Embryonic facial prominence (tissue), 1 donor: Measurements from ENCODE around the gene RFX1.
A peak's percentile ranks its signal among the peaks of the same experiment; 100 is the strongest.
"Not testable (repeated sequence)": the region's sequence is repeated elsewhere in the genome, so short reads cannot be mapped to it uniquely, and the experiment has no call there.

ENCODE experiments used
- DNase-seq: peaks from one replicate; pipeline ENCODE4 v3.0.0-alpha.2; 2016; ENCODE audit errors: extremely low spot score

Gene RFX1

DNA sequence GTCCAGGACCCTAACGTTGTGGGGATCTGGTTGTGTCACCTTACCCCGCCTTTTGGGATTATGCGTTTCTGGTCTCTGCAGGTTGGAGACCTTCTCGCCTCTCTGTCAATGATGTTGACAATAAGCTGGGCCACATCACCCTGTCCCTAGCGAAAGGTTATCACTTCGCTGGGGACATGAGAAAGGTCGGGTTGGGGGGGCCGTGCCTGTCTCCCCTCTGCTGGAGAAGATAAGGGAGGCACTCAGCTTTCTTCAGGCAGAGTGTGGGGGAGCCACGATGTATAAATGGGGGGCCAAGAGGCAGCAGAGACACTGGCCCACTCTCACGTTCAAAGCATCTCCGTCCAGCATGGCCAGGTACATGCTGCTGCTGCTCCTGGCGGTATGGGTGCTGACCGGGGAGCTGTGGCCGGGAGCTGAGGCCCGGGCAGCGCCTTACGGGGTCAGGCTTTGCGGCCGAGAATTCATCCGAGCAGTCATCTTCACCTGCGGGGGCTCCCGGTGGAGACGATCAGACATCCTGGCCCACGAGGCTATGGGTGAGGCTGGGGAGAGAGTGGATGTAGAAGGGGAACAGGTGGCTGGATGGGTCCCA lies 21.8 kb upstream of the RFX1 start, which contains the start of gene RLN3:
Gene RLN3 (plus strand): TSS at position 293 of the 595 bp plus-strand sequence. CDS start 57 bp downstream, at position 350.
- DNase-seq: no peak

- DNase-seq: not testable (repeated sequence)
Observed at GRCh38 chr19:14026652-14027192, 20.6 kb upstream of the RFX1 start.

DNA sequence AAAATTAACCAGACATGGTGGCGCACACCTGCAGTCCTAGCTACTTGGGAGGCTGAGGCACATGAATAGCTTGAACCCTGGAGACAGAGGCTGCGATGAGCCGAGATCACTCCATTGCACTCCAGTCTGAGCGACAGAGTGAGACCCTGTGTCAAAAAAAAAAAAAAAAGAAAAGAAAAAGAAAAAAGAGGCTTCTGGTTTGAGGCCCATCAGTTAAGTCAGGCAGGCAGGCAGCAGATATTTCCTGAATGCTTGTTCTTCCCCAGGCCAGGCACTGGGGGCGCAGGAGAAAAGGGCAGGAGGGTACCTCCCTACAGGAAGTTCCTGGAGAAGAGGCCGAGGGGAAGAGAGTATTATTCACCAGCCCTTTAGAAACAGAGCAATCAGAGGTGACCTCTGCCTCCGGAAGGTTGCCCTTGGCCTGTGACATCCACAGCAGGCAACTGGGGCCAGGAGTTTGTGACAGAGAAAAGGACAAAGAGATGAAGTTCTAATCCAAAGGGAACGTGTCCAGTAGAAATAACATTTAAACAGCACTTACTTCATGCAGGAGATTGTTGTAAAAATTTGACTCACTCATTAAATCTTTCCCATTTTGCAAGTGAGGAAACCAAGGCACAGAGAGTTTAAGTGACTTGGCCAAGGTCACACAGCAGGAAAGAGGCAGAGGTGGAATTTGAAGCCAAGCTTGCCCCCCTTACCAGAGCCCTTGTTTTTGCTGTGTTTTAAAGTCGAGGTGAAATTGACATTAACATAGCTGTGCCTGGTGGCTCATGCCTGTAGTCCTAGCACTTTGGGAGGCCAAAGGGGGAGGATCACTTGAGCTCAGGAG lies 17.5 kb upstream of the RFX1 start:
- DNase-seq: no peak

- no peak for DNase-seq
Observed at GRCh38 chr19:14022469-14022868, 16.3 kb upstream of the RFX1 start.

DNA sequence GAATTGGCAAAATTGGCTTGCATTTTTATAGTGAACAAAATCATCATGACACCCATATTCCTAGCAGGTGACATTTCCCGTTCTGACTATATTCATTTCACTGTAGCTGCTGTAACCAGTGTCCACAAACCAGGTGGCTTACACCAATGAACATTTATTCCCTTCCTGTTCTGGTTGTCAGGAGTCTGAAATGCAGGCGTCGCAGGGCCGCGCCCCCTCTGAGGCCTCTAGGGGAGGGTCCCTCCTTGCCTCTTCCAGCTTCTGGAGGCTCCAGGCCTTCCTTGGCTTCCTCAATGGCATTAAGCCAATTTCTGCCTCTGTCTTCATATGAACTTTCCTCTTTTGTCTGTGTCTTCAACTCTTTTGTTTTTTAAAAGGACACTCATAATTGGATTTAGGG lies 15.4 kb upstream of the RFX1 start:
- no peak for DNase-seq

GRCh38 chr19:14019739-14020138 lies 13.6 kb upstream of the RFX1 start:
- DNase-seq: not testable (repeated sequence)

- DNase-seq: no peak
Observed at GRCh38 chr19:14019100-14019499, 13.0 kb upstream of the RFX1 start.

DNA sequence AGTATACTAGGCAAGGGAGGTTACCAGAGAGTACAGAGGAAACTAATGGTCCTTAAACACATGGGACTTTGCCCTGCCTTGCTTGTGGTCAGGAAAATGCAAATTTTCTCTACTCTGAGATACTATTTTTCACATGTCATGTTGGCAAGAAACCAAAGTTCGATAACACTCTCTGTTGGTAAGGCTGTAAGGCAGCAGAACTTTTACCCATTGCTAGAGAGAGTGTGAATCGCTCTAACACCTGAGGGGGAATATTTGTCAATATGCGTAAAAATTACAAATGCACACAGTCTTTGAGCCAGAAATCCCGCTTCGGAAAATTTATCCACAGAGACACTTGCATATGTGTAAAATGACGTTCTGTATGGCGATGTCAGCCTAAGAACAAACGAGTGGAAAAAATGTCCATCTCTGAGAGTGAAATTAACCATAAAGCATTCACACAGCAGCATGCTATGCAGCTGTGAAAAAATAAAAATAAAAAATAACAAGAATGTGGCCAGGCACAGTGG lies 9.5 kb upstream of the RFX1 start:
- no peak for DNase-seq

DNA sequence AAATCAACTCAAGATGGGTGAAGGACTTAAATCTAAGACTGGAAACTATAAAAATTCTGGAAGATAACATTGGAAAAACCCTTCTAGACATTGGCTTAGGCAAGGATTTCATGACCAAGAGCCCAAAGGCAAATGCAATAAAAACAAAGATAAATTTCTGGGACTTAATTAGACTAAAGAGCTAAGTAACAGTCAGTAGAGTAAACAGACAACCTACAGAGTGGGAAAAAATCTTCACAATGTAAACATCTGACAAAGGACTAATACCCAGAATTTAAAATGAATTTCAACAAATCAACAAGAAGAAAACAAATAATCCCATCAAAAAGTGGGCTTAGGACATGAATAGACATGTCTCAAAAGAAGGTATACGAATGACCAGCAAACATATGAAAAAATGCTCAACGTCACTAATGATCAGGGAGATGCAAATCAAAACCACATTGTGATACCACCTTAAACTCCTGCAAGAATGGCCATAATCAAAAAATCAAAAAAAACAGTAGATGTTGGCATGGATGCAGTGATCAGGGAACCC lies 6.3 kb upstream of the RFX1 start:
- no peak for DNase-seq

DNA sequence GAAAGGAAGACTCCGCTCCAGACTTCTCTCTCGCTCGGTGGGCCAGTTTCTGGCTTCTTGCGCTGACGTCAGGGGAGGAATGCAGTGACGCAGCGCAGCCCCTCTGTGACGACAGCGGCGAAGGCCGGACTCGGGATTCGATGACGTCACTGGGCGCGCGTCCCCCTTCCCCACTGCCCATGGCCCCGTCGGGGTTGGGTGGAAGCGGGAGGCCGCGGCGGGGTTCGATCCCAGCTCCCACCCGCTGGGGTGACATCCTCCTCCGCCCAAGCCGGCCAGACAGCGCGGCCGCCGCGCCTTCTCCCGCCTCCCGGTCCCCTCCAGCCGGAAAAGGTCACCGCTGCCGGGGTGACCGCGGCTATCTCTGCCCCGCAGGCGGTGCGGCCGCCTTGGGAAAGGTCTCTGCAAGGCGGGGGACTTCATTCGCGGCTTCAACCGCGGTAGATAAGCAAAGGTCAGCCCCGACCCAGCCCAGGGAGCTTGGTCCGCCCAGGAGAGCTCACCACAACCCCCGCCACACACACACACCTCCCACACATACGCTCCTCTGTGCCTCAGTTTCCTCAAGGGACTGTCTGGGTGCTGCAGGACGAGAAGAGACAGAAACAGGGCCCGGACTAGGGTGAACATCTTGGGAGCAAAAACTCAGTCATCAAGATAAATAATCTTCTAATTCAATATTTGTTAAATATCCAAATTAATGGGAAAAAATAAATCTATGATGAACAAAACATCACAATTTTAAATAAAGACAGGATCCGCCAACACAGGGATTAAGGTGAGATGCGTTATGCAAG lies 844 bp upstream of the RFX1 start:
- no peak for DNase-seq

GRCh38 chr19:14005349-14006084 lies 603 bp downstream of the RFX1 start:
- DNase-seq: peak; percentile 87

GRCh38 chr19:14004619-14005348 lies 1.3 kb downstream of the RFX1 start:
- DNase-seq: no peak

DNA sequence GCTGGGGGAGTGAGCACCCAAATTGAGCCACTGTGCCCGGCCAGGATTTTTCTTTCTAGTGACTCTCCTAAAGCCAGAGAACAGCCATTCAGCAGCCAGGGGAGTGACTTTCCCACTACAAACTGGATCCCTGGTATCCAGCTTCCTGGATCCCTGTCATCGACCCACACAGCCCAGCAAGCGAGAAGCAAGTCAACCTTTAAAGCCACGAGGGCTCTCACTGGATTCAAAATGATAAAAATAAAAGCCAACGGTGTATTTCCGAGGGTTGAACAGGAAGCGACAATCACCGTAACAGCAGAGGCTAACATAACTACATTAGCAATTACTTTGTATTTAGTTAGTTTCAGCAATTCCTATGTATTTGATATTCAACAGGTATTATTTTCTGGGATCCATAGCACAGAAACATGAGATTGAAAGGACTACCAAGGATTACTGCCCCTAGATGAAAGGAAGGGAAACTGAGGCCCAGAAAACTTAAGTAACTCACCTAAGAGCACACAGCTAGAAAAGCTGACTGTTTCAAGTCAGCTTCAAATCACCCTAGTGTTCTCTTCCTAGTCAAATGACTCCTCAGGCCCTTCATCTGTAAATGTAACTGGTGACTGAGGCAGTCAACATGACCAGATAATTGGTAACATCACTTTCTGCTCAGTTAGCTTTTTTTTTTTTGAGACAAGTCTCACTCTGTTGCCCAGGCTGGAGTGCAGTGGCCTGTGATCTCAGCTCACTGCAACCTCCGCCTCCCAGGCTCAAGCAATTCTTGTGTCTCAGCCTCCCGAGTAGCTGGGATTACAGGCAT lies 2.7 kb downstream of the RFX1 start:
- DNase-seq: no peak

DNA sequence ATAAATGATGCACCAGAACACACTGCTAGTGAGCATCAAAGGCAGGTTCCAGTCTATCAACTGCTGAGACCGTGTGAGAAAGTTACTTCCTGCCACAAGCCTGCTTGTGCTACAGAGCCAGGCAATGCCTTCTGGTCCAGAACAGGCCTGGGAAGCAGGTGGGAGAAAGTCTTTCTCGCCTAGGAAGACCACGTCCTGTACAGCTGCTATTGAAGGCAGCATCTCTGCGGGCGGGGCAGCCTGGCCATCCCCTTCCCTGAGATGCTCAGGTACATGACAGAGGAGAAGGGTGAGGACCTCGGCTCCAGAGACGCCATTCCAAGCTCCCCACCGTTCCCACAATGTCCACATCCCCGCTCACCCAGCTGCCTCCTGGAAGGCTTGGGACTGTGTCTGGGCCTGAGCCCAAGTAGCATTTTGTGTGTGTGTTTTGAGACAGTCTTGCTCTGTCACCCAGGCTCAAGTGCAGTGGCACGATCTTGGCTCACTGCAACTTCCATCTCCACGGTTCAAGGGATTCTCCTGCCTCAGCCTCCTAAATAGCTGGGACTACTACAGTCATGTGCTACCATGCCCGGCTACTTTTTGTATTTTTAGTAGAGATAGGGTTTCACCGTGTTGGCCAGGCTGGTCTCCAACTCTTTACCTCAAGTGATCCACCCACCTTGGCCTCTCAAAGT lies 3.4 kb downstream of the RFX1 start:
- no peak for DNase-seq

GRCh38 chr19:14000691-14001375 lies 5.3 kb downstream of the RFX1 start:
- no peak for DNase-seq

- no peak for DNase-seq
Observed at GRCh38 chr19:13999085-13999484, 7.0 kb downstream of the RFX1 start.

- no peak for DNase-seq
Observed at GRCh38 chr19:13998426-13998825, 7.7 kb downstream of the RFX1 start.

- no peak for DNase-seq
Observed at GRCh38 chr19:13997631-13997962, 8.5 kb downstream of the RFX1 start.
